NCI-H1436 treated with DMSO at 0.1 percent for 48 hours (cell line): ENCODE data around the gene ENTPD2.

ENCODE experiments used
- DNase-seq: peaks from one replicate; lab custom pipeline; 2025; lab: John Stamatoyannopoulos, UW

The ENTPD2 gene

GRCh38 chr9:137053944-137054931 lies at the start of gene ENTPD2:
ENTPD2 (minus strand) TSS chr9:137054061; CDS start chr9:137053997, 64 bp downstream.
- no peak for DNase-seq

- no peak for DNase-seq
These were observed 49.5 kb upstream of the ENTPD2 start for GRCh38 chr9:137103206-137103999.

- no peak for DNase-seq
These were observed 45.4 kb upstream of the ENTPD2 start for GRCh38 chr9:137099231-137099630.

GRCh38 chr9:137097761-137098462 lies 44.1 kb upstream of the ENTPD2 start:
- no peak for DNase-seq

- no peak for DNase-seq
These were observed 43.1 kb upstream of the ENTPD2 start for GRCh38 chr9:137096785-137097546.

- no peak for DNase-seq
These were observed 42.0 kb upstream of the ENTPD2 start for GRCh38 chr9:137095664-137096517.

GRCh38 chr9:137089232-137089947 lies 35.5 kb upstream of the ENTPD2 start:
- DNase-seq: no peak

- no peak for DNase-seq
These were observed 34.3 kb upstream of the ENTPD2 start for GRCh38 chr9:137088121-137088520.

GRCh38 chr9:137087409-137087925 lies 33.6 kb upstream of the ENTPD2 start:
- DNase-seq: no peak

GRCh38 chr9:137086531-137087408 lies 32.9 kb upstream of the ENTPD2 start, which contains the start of gene MAN1B1:
MAN1B1 (plus strand) TSS chr9:137086985; CDS start chr9:137087000, 15 bp downstream.
- peak; percentile 91 for DNase-seq

GRCh38 chr9:137085920-137086530 lies 32.2 kb upstream of the ENTPD2 start:
- DNase-seq: no peak

GRCh38 chr9:137084526-137084925 lies 30.7 kb upstream of the ENTPD2 start:
- no peak for DNase-seq

GRCh38 chr9:137083394-137084004 lies 29.6 kb upstream of the ENTPD2 start:
- DNase-seq: no peak

GRCh38 chr9:137082925-137083290 lies 29.0 kb upstream of the ENTPD2 start:
- no peak for DNase-seq

- DNase-seq: no peak
These were observed 28.5 kb upstream of the ENTPD2 start for GRCh38 chr9:137082222-137082924.

- DNase-seq: no peak
These were observed 26.6 kb upstream of the ENTPD2 start for GRCh38 chr9:137080260-137081122.
